ENCODE data around the gene KIAA1217.
"Not testable (repeated sequence)": the region's sequence is repeated elsewhere in the genome, so short reads cannot be mapped to it uniquely, and the experiment has no call there.

Gene KIAA1217

DNA sequence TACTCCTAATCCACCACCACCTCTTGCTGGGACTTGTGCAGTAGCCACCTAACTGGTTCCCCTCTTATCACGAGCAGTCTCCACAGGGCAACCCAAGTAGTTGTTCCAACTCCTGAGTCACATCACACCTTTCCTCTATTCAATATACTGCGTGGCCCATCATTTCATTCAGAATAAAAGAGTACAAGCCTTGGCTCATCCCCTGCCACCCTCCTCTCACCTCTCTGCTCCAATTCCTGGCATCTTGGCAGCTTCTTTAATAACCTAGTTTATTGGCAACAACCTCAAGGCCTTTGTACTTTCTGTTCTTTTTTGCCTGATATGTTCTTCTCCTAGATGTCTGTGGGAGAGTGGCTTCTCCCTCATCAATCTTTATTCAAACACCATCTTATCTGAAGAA is 199.4 kb downstream of the KIAA1217 start:
- DNase-seq, result no peak

DNA sequence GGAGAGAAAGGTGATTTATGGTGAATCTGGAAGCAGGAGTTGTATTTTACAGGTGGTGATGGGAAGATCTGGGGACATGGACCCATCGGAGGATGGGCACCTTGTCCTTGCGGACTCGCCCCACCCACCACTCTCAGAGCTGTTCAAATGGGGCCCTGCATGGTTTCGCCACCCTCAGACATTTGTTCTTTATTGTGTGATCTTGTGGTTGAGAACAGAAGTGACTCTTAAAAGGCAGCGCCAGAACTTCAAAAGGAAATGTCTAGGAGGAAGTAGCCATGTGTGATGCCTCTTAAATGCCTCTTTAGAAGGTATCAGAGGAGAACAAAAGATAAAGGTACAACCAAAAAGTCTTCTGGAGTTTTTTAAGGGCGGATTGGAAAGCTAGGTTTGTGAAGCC is 205.7 kb downstream of the KIAA1217 start:
- no peak for DNase-seq

DNA sequence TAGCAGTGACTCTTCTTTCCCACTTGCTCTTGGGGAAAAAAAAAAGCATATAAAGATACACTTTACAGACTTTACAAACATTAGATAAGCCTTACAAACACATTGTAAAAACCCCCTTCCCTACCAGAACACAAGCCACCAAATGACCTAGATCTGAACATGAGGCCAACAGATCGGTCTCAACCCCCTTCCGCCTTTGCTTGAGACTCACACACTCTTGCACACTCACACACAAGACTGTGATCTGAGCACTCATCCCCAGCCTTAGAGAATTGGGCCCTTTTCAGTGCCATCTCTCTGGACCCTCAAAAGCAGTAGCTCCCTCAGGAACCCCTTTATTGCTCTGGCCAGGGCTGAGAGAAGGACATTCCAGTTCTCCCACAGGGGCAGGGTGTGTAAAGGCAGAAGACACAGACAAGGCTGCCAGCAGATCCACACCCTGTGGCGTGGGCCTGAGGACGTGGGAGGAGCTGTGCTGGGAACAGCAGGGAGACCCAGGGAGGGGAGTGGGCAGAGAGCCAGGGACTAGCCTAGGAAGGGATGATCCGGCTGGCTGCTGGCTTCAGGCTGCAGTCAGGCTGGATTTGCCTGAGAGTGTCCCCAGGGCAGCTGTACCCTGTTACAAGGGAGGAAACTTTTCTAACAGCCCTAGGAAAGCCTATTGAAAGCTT is 206.7 kb downstream of the KIAA1217 start:
- DNase-seq, result peak in 1 of 2 experiments; percentile 48

DNA sequence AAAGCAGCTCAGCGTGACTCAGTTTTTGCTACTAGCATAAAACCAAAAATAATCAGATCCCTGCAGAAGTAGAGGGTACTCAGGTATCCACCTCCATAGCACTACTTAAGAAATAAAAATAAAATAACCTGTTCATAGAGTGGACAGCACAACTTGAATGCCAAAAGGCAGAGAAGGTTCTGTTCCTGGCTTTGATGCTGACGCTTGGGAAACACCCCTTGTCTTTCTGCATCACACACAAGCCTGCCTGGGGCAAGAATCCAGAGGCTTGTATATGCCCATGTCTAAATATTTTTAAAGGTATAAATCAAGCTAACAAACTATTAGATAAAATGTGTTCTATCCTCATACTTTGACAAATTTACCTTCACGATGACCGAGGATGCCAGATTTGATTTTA is 207.3 kb downstream of the KIAA1217 start:
- no peak for DNase-seq

DNA sequence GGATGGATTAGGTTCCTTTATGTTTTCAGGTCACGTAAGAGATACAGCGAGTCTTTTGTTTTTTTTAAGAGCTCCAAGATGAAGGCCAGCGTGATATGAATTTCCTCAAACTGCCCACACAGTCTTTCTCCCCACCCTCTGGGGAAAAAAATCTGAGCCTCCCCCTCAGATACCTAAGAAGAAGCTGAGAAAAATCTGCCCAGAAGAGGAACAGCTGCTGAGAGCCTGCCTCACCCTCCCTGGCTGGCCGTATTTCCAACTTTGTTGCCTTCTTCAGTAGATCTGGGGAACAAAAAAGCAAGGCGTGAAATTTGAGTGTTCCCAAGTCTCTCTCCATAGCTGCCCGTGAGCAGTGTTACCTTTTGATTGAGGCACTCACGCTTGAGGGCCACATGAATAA is 208.1 kb downstream of the KIAA1217 start:
- DNase-seq, result no peak

DNA sequence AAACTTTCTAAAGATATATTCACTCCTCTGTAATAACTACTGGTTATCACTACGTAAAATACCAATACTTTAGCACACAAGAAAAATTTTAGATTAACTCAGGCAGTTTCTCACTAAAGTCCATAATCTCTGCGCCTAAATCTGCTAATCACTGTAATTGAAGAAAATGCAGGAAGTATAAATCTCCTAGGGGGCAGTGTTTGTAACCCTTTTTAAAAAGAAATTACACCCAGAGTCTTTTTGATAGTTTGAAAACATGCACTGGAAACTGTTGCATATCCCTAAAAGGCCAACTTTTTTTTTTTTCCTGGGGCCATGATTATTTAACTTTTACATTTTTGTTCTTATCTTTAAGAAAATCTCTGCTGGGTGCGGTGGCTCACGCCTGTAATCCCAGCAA is 209.6 kb downstream of the KIAA1217 start:
- peak in 1 of 2 experiments; percentile 10 for DNase-seq

DNA sequence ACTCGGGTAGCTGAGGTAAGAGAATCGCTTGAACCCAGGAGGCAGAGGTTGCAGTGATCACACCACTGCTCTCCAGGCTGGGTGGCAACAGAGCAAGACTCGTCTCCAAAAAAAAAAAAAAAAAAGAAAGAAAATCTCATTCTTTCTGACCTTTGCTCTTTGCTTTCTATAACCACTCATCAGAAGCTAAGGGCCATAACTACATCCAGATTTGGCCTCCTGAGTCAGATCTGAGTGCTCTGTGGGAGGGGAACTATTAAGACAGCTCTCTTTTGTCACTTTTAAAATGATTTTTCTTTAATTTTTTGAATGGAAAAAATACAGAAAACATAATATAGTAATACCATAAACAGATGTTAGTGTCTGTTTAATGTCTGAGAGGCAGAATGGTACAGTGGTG is 210.1 kb downstream of the KIAA1217 start:
- no peak for DNase-seq

DNA sequence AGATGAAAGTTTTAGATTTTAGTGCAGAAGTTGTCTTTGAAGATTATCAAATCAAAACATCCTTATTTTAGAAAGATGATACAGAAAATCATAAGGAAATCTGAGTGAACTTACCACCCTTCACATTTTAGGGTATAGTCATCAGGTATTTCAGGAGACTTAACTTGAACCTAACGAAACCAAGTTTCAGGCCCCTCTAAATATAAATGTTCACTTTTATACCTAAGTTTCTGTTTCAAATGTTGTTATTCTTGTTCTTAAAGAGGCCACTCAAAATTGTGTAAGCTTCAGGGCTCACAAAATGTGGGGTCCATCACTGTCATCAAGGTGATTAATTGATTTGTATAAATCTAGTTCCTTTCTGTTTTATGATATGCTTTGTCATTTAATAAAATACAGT is 216.2 kb downstream of the KIAA1217 start:
- no peak for DNase-seq

DNA sequence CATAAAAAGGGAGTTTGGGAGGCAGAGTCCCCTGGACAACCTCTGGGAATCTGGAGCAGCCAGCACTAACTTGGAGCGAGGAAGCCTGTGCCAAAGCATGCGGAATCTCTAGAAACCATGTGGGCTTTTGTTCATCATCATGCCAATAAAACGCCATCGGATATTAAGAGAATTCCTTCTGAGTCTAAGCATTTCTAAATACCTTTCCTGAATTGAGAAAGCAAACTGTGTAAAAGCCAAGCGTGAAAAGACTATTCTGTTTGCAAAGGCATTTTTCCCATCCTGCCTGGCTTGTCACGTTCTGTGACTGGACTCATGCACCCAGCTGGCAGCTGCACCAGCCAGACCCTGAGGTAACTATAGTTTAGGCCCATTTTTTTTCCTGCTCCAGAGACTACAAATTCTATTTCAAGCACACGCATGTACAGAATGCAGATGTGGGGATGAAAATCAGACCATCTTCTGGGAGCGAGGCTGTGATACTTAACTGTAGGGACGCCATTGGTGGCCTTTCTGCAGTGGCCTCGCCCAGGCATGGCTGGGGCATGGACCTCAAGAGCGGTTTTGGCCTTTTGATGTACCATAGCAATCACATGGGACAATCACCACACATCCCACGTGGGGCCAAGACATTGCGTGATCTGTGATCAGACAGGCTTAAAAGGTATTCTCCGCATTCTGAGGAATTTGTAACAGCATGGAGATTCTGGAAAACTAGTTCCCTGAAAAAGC is 218.9 kb downstream of the KIAA1217 start:
- no peak for DNase-seq

DNA sequence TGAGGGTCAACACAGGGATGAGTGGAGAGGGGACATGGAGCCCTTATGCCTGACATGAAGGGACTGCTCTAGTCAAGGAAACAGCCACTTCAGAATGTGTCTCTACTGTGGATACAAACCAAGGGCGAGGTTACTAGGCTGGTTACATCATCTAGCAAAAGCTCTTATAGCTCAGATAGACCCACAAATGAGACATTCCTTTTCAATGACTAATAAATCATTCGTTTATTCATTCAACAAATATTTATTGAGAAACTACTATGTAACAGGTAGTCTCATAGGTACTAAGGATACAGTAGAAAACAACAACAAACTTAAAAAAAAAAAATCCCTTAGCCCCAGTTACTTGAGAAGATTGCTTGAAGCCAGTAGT is 219.5 kb downstream of the KIAA1217 start:
- no peak for DNase-seq

DNA sequence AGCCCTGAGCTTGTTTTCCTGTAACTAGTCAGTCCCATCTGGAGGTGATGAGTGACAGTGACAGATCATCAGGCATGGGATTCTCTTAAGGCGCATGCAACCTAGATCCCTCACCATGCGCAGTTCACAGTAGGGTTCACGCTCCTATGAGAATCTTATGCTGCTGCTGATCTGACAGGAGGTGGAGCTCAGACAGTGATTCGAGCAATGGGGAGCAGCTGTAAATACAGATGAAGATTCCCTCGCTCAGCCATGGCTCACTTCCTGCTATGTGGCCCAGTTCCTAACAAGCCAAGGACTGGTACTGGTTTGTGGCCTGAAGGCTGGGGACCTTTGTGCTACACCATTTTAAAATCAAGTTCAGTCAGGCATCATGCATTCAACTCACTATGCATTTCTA is 221.7 kb downstream of the KIAA1217 start:
- DNase-seq, result no peak

DNA sequence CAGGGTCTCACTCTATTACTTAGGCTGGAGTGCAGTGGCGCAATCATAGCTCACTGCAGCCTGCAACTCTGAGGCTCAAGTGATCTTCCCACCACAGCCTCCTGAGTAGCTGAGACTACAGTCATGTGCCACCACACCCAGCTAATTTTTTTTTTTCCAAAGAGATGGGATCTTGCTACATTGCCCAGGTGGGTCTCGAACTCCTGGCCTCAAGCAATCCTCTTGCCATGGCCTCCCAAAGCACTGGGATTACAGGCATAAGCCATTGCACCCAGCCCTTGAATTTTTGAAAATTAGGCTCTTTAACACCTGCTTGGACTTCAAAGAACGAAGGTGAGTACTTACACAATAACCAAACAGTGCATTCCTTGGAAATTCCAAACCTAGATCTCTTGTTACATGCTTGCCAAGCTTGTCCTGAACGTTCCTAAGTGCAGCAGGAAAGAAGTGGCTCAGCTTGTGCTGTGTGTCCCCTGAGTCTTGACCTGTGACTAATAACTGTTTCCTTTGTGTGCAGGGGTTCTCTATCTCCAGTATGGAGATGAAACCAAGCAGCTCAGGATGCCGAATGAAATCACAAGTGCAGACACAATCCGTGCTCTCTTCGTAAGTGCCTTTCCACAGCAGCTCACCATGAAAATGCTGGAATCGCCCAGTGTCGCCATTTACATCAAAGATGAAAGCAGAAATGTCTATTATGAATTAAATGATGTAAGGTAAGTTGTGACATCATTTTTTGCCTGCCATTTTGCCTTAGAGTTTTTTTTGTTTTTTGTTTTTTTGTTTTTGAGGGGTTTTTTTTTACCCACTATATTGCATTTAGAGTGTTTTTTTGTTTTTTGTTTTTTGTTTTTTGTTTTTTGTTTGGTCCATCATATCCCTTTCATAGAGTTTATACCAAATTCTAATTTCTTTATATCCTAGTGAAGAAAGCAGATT is 223.8 kb downstream of the KIAA1217 start:
- no peak for DNase-seq

DNA sequence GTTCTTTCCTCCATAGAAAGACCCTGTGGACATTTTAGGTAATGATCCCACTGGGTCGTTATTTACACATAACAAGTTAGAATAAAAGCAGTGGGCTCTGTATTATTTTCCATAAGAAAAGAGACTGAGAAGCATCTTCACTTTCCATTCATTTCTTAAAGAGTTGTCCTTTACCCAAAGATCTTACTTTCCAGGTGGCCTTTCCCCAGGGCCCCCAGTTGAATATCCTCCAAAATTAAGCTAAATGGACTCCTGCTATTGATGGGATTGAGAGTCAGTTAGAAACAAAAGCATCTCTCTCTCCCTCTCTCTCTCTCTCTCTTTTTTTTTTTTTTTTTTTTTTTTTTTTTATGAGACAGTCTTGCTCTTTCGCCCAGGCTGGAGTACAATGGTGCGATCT is 224.8 kb downstream of the KIAA1217 start:
- no peak for DNase-seq

DNA sequence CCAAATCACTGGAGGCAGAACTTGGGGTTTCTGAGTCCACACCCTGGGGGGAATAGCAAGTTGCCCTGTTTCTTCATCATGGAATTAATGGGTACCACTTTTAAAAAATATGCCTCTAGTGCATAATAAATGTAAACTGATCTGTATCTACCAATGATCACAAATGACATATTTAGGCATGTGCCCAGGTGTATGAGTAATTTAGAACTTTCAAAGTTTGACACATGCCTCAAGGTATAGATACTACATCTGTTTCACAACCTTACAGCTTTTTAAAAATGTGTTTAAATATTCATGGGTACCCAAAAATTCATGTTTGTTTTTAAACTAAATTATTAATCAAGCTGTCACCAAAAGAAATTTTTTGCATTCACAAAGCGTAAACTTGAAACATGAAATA is 226.0 kb downstream of the KIAA1217 start:
- no peak for DNase-seq

DNA sequence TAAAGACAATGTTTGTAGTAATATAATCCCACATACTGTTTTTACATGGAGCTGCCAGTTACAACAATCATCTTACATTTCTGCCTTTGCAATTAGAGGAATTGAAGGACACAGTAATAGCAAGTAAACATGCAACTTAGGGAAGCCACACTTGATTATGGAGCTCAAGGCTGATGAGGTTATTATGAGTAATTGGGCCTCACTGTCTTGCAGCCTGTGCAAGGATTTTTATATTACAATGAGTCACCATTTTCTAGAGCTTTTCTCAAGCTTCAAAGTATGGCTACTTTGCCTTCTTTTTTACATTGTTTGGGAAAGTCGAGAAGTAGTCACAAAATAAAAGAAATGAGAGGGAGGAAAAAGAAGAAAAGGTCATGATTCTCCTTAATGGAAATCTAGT is 226.4 kb downstream of the KIAA1217 start:
- no peak for DNase-seq

DNA sequence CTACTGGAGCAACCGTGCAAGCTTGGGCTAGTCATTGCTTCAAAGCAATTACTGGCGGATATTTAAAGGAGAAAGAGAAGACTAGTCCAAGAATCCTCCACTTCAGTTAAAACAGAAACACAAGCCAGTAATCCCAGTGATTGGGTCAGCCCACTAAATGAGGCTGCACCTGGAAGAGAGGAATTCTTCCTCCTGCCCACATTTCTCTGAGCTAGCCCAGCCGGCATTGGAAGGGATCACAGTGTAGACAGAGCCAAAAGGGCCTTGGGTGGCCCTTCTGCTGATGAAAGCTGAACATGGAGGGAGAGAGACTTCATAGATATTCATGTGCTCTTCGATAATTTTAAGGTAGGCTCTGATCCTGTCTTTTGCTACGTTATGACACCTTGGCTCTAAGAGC is 228.4 kb downstream of the KIAA1217 start:
- DNase-seq, result no peak

DNA sequence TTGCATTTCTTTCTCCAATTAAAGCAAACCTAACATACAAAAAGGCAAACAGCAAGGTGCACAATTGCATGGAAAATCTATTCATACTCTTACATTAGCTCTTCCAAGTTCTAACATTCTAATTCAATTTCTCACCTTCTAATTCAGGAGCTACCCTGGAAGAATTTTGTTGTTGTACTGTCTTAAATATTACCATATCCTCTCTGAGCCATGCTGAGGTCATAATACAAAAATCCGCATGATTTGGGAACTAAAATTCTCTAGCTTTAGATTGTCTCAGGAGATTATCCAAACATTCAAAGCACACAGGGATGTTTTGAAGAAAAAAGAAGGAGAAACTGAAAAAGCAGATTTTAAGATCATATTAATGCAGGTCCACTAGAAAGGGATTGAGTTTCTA is 229.9 kb downstream of the KIAA1217 start:
- DNase-seq, result no peak

DNA sequence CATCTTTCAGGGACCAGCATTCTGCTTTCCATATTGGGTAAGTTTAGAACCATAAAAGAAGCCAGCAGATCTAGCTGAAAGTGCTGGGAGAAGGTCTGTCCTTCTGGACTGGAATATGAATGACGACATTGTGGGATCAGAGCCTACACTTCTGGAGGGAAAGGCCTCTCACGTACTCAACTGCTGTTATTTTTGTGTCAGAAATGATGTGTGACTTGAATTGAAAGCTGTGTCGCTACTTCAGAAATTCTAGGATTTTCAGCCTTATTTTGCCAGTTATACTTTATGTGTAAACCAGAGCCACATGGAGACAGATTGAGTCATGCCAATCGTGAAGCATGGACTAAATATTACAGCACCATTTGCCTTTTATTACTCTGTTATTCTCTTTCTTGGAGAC is 231.0 kb downstream of the KIAA1217 start:
- no peak for DNase-seq

DNA sequence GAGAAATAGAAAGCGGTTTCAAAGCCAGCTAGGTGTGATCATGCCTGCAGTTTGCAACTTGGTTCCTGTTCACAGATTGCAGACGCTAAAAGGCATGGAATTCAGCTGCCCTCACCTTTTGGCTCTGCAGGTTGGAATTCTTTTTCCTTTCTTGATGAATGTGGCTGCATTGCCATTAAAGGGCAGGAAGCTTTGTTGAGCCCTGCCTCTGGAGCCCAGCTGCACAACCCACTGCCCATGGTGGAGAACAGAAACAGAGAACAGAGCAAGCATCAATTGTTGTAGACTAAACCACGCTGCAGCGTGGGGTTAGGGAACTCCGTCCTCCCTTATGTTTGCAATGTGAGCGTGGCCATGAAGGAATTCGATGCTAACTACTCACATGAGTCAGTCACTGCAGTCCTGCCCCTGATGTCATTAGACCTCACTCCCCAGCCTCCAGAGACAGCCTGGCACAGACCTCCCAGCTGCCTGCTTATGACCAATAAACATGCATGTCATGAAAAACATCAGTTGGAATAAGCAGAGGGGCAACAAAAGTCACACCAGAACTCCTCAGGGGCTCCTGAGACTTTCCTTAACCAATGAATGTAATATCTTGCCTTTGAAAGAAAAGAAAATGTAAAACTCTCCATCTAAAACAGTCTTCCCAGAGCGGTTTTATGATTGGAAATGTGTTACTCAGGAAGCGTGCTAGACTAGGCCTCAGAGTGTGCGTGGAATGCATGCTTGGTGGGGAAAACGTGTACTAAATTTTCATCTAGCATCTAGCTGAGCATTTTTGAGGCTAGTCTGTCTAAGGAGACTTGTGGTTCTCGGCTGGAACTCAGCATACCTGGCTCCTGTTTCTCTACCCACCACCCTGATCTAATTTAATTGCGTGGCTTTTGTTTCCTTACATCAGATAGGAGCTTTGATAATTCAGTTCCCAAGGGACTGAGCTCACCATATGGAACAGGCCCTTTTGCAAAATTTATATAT is 232.2 kb downstream of the KIAA1217 start:
- DNase-seq, result peak in 1 of 2 experiments; percentile 25

DNA sequence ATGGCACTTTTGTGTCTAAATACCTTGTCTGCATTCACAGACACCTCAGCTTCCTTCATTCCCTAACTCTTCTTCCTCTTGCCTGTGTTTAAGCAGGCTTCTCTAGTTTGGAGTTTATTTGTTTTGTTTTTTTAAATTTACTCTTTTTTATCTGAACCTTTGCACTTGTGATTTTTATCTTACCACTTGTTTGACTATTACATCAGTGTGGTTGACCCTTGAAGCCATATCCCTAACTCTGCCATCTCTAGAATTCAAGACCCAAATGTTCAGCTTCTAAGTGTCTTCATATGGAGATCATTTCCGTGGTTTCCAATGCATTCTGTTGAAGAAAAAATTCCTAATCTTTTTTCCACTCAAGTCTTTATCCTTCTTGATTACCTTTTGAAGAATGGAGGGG is 233.3 kb downstream of the KIAA1217 start:
- DNase-seq, result no peak

DNA sequence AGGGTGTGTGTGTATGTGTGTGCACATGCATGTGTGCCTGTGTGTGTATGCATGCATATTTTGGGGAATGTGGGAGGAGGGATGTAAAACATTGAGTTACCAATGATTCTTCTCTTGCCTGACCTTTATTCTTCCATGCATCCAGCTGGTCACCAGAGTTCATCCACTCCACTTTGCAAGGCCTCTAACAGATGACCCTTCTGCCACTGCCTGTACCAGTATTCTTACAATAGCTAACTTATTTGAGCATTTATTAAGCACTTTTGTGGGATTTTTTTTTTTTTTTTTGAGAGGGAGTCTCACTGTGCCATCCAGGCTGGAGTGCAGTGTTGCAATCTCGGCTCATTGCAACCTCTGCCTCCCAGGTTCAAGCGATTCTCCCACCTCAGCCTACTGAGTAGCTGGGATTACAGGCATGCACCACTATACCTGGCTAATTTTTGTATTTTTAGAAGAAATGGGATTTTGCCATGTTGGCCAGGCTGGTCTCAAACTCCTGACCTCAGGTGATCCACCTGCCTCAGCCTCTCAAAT is 233.8 kb downstream of the KIAA1217 start:
- not testable (repeated sequence) for DNase-seq

DNA sequence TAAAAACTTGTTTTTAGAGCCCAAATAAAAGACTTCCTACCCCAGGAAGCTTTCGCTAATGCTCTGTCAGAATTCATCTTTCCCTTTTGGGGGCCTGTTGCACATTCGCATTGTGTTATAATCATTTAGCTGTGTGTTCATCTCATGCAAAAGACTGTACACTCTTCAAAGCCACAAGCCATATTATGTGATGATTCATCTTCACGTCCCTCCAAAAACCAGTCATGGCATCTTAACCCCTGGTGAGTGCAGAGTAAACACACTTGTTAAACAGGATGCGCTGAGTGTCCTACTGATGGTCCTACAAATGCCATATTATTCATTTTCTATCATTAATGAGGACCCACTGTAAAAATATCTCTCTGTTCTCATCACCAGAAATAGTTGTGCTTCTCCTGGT is 235.4 kb downstream of the KIAA1217 start:
- DNase-seq, result no peak

Data from NCI-H524 (cell line).